AG04449 (cell line): ENCODE measurements around the gene RELB.

Experiments used
- CTCF ChIA-PET: fragments of 350-600 bp; formaldehyde crosslinking; extraction: SDS; loops from one replicate; lab custom pipeline; 2021; ENCODE audit warnings: antibody characterized with exemption; lab: Yijun Ruan, JAX
- POLR2A ChIA-PET: fragments of 400-600, 350-600 bp; formaldehyde crosslinking; extraction: SDS; loops from one replicate; lab custom pipeline; 2020; ENCODE audit warnings: antibody characterized with exemption, inconsistent platforms; lab: Yijun Ruan, JAX
- DNase-seq: peaks from one replicate; pipeline ENCODE4 v3.0.0-alpha.2; 2010; ENCODE audit warnings: low read depth, low spot score
- H3K4me3 ChIP-seq: 2 replicates; pipeline ENCODE4 v1.5.1; 2011; ENCODE audit warnings: low read depth, mild to moderate bottlenecking, control low read depth, low read length
- CTCF ChIP-seq: IDR thresholded peaks from one replicate; pipeline ENCODE4 v1.5.1; 2011; ENCODE audit warnings: mild to moderate bottlenecking, moderate library complexity, low read length, control low read depth, inconsistent platforms; ENCODE audit not compliant: insufficient read depth; ENCODE audit errors: missing control alignments

The RELB gene

DNA sequence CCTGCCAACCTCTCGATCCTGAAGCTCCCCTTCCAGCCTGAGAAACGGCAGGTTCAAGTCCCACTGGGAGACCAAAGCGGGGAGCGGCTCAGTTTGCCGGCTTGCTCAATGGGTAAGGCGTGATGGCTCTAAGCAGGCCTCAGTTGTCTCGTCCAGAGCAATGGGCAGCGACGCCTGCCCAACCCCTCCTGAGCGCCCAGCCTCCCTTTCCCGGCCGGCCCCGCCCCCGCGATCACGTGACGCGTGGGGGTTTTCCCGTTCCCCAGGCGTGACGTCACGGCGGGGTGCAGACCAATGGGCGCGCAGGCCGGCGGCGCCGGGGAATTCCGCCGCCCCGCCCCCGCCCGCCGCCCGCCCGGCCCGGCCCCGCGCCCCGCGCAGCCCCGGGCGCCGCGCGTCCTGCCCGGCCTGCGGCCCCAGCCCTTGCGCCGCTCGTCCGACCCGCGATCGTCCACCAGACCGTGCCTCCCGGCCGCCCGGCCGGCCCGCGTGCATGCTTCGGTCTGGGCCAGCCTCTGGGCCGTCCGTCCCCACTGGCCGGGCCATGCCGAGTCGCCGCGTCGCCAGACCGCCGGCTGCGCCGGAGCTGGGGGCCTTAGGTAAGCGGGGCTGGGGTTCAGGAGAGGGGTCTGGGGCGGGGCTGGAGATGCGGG lies at the start of gene RELB:
Gene RELB (plus strand): TSS at position 378 of the 653 bp plus-strand sequence. CDS start 116 bp downstream, at position 494.
- ChIA-PET CTCF (interaction anchor here (0.6 to 4.0 kb wide), 5 partner anchors 9 to 218 kb away, joined by 3 to 24 read pairs (median 6); no protein-coding TSS in a partner anchor), POLR2A (interaction anchor here (0.5 to 1.3 kb wide), 2 partner anchors 32 to 37 kb away, joined by 3 read pairs; partner anchors contain the start of gene CLASRP)
- peak; percentile 34 for DNase-seq
- TF ChIP-seq CTCF: no peak
- H3K4me3 ChIP-seq: peak within 1 kb of the TSS; percentile 76

DNA sequence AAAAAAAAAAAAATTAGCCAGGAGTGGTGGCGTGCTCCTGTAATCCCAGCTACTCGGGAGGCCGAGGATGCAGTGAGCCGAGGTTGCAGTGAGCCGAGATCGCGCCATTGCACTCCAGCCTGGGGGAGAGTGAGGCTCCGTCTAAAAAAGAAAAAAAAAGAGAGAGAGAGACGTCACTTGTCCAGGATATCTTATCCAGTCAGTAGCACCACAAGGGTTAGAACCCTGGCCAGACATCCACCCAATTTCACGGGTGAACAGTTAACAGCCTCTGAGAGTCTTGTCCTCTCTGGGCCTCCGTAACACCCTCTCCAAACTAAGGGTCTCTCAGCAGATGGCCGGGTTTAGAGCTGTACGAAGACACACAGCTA lies 47.0 kb upstream of the RELB start:
- H3K4me3 ChIP-seq: peak overlapping the region; percentile 98
- ChIA-PET CTCF (interaction anchor here (0.6 to 12.8 kb wide), 7 partner anchors 22 to 366 kb away, joined by 3 to 208 read pairs (median 5); partner anchors contain the start of gene APOE), POLR2A (interaction anchor here (0.6 to 1.4 kb wide), 8 partner anchors 14 to 170 kb away, joined by 3 to 4 read pairs (median 3); no protein-coding TSS in a partner anchor)
- no peak for DNase-seq
- TF ChIP-seq CTCF: no peak

- no peak for TF ChIP-seq CTCF
- POLR2A ChIA-PET: interaction anchor here (0.6 to 1.4 kb wide), 7 partner anchors 13 to 137 kb away, joined by 3 to 4 read pairs (median 3); no protein-coding TSS in a partner anchor
- peak within 1 kb of the TSS; percentile 98 for H3K4me3 ChIP-seq
- peak; percentile 70 for DNase-seq
- CTCF ChIA-PET: interaction anchor here (1.2 to 12.8 kb wide), 6 partner anchors 22 to 366 kb away, joined by 4 to 208 read pairs (median 6); partner anchors contain the start of gene APOE
Observed at GRCh38 chr19:44954649-44955504, 46.4 kb upstream of the RELB start, which contains the start of gene CLPTM1. Gene CLPTM1 (plus strand): TSS chr19:44955380. CDS start chr19:44955396, 16 bp downstream.

DNA sequence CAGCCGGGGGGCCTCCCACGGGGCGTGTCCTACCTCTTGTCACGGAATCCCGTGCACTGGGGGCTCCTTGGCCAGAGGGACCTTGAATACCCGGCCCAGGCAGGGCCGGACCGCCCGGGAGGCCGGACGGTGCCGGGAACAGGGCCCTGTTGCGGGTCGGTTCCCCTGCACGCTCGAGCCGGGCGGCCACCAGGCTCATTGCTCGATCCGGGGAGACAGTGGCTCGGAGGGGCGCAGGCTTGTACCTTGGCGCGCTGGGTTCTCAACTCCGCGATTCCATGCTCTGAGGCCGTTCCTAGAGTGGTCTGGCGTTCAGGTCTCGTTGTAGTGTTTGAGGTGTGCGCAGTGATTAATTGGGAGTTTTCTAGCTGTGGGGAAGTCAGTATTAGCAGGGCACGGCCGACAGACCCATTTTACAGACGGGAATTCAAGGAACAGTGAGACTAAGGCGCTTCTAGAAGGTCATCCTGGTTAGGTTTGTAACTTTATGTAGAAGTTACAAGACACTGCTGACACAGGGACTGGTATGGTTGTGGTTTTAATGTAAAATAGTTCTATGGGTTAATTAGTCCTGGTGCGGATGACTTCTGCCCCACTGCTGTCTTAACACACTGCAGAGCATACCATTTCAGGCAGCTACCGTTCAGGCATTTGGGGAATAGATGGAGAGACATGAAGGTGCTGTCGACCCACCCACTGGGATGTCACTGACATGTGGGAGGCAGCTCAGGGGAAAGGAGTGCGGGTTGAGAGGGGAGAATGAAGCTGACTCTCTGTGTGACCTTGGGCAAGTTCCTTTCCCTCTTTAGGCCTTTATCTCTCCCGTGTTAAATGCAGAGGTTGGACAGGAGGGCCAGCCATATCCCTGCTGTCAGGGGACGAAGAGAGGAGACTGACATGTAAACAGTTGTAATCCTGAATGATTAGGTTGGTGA lies 45.5 kb upstream of the RELB start:
- no peak for TF ChIP-seq CTCF
- DNase-seq: no peak
- CTCF ChIA-PET: interaction anchor here (0.7 to 12.8 kb wide), 7 partner anchors 9 to 367 kb away, joined by 3 to 208 read pairs (median 3); partner anchors contain the start of gene APOE
- H3K4me3 ChIP-seq: peak overlapping the region; percentile 93
- POLR2A ChIA-PET: interaction anchor here (1.4 kb wide), 1 partner anchor 64 kb away, joined by 4 read pairs; no protein-coding TSS in a partner anchor

GRCh38 chr19:44957526-44957925 lies 43.7 kb upstream of the RELB start:
- DNase-seq: no peak
- CTCF ChIA-PET: interaction anchor here (0.8 to 12.8 kb wide), 5 partner anchors 9 to 54 kb away, joined by 3 to 208 read pairs (median 4); partner anchors contain the start of gene APOE
- no peak overlapping the region for H3K4me3 ChIP-seq
- no peak for TF ChIP-seq CTCF
- POLR2A ChIA-PET: no interaction called here
